ENCODE measurements around the gene MIEN1.
"Not testable (repeated sequence)": the region's sequence is repeated elsewhere in the genome, so short reads cannot be mapped to it uniquely, and the experiment has no call there.

MIEN1 gene

GRCh38 chr17:39732586-39732985, 2.3 kb upstream of the MIEN1 start:
- no peak overlapping the region for H3K4me3 ChIP-seq (ENCODE audit: low read depth, low read length)
- in situ Hi-C loops (cut with HindIII; ENCODE audit: low sequenced_read_pairs), result no loop called here
- TF ChIP-seq CTCF (IDR thresholded peaks at IDR 0.05; ENCODE audit: low read depth, low read length, missing control alignments), result no peak
- no peak for DNase-seq (ENCODE audit: low read depth)

GRCh38 chr17:39729280-39729851, 966 bp downstream of the MIEN1 start:
- no peak for TF ChIP-seq CTCF (IDR thresholded peaks at IDR 0.05; ENCODE audit: low read depth, low read length, missing control alignments)
- DNase-seq (ENCODE audit: low read depth), result no peak
- in situ Hi-C loops (cut with HindIII; ENCODE audit: low sequenced_read_pairs), result no loop called here
- H3K4me3 ChIP-seq (ENCODE audit: low read depth, low read length), result peak overlapping the region; percentile 81

- TF ChIP-seq CTCF (IDR thresholded peaks at IDR 0.05; ENCODE audit: low read depth, low read length, missing control alignments), result no peak
- no peak for DNase-seq (ENCODE audit: low read depth)
- H3K4me3 ChIP-seq (ENCODE audit: low read depth, low read length), result no peak overlapping the region
- in situ Hi-C loops (cut with HindIII; ENCODE audit: low sequenced_read_pairs), result no loop called here
These were observed 2.8 kb downstream of the MIEN1 start for GRCh38 chr17:39727556-39727955.

GRCh38 chr17:39726617-39727016, 3.7 kb downstream of the MIEN1 start:
- H3K4me3 ChIP-seq (ENCODE audit: low read depth, low read length), result no peak overlapping the region
- in situ Hi-C loops (cut with HindIII; ENCODE audit: low sequenced_read_pairs), result no loop called here
- DNase-seq (ENCODE audit: low read depth), result no peak
- TF ChIP-seq CTCF (IDR thresholded peaks at IDR 0.05; ENCODE audit: low read depth, low read length, missing control alignments), result no peak

- in situ Hi-C loops (cut with HindIII; ENCODE audit: low sequenced_read_pairs); H3K4me3 ChIP-seq (ENCODE audit: low read depth, low read length); DNase-seq (ENCODE audit: low read depth): not testable (repeated sequence)
These were observed 4.4 kb downstream of the MIEN1 start for GRCh38 chr17:39725923-39726322.

- no peak overlapping the region for H3K4me3 ChIP-seq (ENCODE audit: low read depth, low read length)
- no peak for TF ChIP-seq CTCF (IDR thresholded peaks at IDR 0.05; ENCODE audit: low read depth, low read length, missing control alignments)
- in situ Hi-C loops (cut with HindIII; ENCODE audit: low sequenced_read_pairs), result no loop called here
- no peak for DNase-seq (ENCODE audit: low read depth)
These were observed 5.6 kb downstream of the MIEN1 start for GRCh38 chr17:39724731-39725130.

- DNase-seq (ENCODE audit: low read depth), result no peak
- in situ Hi-C loops (cut with HindIII; ENCODE audit: low sequenced_read_pairs), result no loop called here
- no peak for TF ChIP-seq CTCF (IDR thresholded peaks at IDR 0.05; ENCODE audit: low read depth, low read length, missing control alignments)
- no peak overlapping the region for H3K4me3 ChIP-seq (ENCODE audit: low read depth, low read length)
These were observed 7.1 kb downstream of the MIEN1 start for GRCh38 chr17:39722965-39723848.

Data from astrocyte of the cerebellum (primary cell).